GM10266 (cell line): ENCODE measurements around the gene SMYD1.

Source experiments
- DNase-seq: peaks from one replicate; pipeline ENCODE4 v3.0.0; 2012; ENCODE audit errors: extremely low spot score
- TF ChIP-seq, protein P1 (sequence below): IDR thresholded peaks from 2 replicates; pipeline ENCODE4 v1.5.1; 2012; ENCODE audit warnings: mild to moderate bottlenecking, low read depth; ENCODE audit not compliant: control insufficient read depth, insufficient read depth; ENCODE audit errors: missing control alignments

Gene SMYD1

GRCh38 chr2:88068044-88068443 lies 419 bp downstream of the SMYD1 start:
- TF ChIP-seq, protein P1, sequence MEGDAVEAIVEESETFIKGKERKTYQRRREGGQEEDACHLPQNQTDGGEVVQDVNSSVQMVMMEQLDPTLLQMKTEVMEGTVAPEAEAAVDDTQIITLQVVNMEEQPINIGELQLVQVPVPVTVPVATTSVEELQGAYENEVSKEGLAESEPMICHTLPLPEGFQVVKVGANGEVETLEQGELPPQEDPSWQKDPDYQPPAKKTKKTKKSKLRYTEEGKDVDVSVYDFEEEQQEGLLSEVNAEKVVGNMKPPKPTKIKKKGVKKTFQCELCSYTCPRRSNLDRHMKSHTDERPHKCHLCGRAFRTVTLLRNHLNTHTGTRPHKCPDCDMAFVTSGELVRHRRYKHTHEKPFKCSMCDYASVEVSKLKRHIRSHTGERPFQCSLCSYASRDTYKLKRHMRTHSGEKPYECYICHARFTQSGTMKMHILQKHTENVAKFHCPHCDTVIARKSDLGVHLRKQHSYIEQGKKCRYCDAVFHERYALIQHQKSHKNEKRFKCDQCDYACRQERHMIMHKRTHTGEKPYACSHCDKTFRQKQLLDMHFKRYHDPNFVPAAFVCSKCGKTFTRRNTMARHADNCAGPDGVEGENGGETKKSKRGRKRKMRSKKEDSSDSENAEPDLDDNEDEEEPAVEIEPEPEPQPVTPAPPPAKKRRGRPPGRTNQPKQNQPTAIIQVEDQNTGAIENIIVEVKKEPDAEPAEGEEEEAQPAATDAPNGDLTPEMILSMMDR: no peak
- no peak for DNase-seq

DNA sequence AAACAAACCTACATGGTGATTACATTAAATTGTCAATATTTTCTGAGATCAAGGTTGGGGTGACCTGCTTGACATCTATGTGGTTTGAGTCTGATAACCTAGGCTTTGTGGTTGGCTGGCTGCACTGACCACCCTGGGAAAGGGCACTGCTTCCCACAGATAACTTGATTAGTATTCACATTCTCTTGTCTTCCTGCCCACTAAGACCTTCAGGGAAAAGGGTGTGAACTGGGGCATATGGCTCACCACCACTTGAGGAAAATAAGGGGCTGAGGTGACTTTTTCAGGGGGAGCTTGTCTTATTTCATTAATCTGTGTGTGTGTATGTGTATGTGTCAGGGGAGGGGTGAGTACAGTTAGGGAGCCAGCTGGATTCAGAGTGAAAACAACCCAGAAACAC lies 1.5 kb downstream of the SMYD1 start:
- DNase-seq: no peak
- TF ChIP-seq, protein P1: no peak

- TF ChIP-seq, protein P1: no peak
- DNase-seq: no peak
Observed at GRCh38 chr2:88070055-88070454, 2.4 kb downstream of the SMYD1 start.

DNA sequence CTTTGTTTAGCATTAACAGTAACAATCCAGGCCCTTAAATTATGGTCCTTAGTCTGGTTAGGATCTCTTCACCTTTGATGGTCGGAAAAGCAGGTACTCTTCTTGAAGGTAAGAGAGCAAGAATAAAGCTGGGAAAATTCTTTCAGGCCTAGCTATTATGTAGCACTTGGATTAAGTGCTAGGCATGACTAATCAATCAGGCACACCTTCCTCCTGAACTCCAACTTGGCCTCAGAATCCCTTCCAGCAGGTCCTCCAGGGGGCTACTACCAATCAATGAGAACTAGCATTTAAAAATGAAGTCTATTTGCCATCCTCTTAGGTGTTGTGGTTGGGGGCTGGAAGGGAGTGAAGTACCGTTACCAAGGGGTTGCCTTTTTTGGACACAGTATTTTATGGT lies 3.7 kb downstream of the SMYD1 start:
- DNase-seq: no peak
- TF ChIP-seq, protein P1: no peak

GRCh38 chr2:88074150-88074549 lies 6.5 kb downstream of the SMYD1 start:
- no peak for DNase-seq
- TF ChIP-seq, protein P1: no peak

DNA sequence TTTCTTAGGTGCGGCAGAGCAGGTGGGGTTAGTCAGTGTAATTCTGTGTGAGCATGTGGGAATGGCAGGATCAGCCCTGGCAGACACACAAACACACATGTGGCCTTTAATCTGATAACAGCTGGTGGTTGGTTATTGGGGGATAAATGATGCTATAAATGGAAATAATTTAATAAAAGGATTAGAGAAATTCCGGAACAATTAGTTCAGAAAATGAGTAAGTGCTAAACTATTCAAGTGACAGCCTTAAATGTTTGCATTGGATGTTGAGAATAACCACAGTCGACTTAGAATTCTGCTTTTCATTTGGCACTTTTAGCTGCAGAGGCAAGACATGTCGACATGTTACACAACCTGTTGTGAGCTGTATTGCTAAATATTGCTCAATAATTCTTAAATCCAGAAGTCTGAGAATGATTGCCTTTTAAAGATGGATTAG lies 7.2 kb downstream of the SMYD1 start:
- no peak for DNase-seq
- TF ChIP-seq, protein P1: no peak

- no peak for DNase-seq
- TF ChIP-seq, protein P1: no peak
Observed at GRCh38 chr2:88077080-88077479, 9.5 kb downstream of the SMYD1 start.
